ENCODE measurements around the gene SPP1.
"Not testable (repeated sequence)": the region's sequence is repeated elsewhere in the genome, so short reads cannot be mapped to it uniquely, and the experiment has no call there.

SPP1 gene

DNA sequence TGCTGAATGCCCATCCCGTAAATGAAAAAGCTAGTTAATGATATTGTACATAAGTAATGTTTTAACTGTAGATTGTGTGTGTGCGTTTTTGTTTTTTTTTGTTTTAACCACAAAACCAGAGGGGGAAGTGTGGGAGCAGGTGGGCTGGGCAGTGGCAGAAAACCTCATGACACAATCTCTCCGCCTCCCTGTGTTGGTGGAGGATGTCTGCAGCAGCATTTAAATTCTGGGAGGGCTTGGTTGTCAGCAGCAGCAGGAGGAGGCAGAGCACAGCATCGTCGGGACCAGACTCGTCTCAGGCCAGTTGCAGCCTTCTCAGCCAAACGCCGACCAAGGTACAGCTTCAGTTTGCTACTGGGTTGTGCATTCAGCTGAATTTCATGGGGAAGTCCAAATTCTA lies at the start of gene SPP1:
SPP1 (plus strand) TSS at position 249 of the 400 bp plus-strand sequence. CDS start 1,182 bp downstream, outside the sequence.
- peak; percentile 27 for DNase-seq (ENCODE audit: low spot score)

DNA sequence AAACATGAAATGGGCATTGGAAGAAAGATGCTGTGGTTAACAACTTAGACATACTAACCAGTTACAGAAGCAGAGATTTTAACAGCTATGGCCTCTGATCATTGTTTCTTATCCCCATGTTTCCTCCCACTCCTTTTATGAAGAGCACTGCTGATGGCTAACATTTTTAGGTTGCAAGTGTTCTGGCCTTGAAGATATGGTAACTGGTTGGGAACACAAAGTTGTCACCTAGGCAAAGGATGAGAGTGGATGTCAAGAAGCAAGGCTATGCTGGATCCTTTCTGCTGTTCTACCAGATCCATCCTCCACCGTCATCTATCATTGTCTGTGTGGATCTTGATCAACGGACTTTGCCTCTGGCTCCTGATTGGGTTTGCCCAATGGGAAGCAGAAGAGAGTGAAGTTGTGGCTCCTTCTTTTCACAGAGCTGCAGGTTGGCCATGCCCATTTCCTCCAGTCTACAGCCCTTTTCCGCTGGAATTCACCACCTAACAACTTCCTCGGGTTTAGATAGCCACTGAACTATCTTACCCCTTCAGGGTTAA lies 48.9 kb upstream of the SPP1 start:
- no peak for DNase-seq (ENCODE audit: low spot score)

DNA sequence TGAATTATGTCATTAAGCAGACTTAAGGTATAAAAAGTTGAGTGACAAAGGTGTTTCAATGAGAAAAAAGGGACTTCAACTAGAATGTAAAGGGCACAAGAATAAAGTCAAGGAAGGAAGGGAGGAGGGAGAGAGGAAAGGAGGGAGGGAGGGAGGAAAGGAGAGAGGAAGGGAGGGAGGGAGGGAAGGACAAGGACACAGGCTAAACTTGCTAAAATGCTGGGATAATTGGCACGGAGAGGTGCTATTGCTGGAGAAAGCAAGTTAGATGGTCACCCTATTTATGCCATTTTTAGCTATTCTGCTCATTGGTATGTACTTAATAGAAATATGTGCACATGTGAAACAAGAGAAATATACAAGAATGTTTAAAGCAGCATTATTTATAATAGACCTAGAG lies 44.9 kb upstream of the SPP1 start:
- DNase-seq (ENCODE audit: low spot score), result no peak

DNA sequence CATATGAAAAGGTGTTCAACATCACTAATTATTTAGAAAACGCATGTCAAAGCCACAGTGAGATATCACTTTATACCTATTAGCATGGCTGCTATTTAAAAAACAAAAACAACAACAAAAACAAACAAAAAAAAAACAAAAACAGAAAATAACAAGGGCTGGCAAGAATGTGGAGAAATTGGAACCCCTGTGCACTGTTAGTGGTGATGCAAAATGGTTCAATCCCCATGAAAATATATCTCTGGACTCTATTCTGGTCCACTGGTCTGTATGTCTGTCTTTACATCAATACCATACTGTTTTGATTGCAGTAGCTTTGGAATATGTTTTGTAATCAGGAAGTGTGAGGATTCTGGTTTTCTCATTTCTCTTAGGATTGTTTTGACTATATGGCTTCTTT lies 43.6 kb upstream of the SPP1 start:
- no peak for DNase-seq (ENCODE audit: low spot score)

DNA sequence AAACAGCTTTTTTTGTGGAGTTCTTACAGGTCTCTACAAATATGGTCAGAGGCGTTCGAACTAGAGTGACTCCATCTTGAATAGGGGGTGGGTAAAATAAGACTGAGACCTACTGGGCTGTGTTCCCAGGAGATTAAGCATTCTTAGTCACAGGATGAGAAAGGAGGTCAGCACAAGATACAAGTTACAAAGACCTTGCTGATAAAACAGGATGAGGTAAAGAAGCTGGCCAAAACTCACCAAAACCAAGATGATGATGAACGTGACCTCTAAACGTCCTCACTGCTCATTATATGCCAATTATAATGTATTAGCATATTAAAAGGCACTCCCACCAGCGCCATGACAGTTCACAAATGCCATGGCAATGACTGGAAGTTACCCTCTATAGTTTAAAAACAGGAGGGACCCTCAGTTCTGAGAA lies 42.8 kb upstream of the SPP1 start:
- no peak for DNase-seq (ENCODE audit: low spot score)

DNA sequence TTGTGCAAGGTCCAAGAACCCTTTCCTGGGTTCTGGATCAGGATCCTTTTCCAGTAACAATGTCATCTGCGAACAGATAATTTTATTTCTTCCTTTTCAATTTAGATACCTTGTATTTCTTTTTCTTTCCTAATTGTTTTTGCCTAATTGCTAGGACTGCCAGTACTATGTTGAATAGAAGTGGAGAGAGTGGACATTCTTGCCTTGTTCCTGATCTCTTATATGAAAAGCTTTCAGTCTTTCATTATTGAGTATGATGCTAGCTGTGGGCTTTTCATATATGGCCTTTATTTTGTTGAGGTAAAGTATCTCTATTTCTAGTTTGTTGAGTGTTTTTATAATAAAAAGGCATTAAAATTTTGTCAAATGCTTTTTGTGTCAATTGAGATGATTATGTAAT lies 42.2 kb upstream of the SPP1 start:
- no peak for DNase-seq (ENCODE audit: low spot score)

DNA sequence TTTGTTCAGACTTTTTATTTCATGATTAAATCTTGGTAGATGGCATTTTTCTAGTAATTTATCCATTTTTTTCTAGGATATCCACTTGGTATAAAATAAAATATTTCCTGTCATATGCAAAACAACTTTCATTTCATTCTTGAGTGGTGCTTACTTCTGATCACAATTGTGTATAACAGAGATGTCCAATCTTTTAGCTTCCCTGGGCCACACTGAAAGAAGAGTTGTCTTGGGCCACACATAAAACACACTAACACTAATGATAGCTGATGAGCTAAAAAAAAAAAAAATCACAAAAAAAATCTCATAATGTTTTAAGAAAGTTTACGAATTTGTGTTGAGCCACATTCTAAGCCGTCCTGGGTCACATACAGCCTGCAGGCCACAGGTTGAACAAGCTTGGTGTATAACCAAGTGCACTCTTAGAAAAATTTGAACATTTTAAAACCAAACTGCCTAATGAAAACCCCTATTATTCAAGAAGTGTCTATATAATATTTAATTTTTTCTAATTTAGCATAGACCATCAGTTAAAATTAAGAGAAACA lies 41.3 kb upstream of the SPP1 start:
- DNase-seq (ENCODE audit: low spot score), result no peak

DNA sequence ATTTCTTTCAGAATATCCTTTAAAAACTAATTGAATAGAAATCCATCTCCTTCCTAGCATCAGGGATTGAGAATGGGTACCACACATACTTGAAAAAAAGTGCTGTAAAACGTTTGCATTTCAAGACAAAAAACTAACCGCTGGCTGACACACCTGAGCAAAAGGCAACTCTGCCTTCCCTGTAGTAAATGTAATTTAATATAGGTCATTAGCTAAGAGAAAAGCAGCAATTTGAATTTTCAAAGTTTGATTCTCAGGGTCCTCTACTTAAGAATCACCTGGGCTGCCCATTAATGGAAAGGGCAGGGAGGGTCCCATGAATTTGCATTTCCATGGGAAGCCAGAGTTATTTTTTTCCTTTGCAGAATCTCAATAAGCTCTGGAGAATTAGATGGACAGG lies 40.5 kb upstream of the SPP1 start:
- no peak for DNase-seq (ENCODE audit: low spot score)

DNA sequence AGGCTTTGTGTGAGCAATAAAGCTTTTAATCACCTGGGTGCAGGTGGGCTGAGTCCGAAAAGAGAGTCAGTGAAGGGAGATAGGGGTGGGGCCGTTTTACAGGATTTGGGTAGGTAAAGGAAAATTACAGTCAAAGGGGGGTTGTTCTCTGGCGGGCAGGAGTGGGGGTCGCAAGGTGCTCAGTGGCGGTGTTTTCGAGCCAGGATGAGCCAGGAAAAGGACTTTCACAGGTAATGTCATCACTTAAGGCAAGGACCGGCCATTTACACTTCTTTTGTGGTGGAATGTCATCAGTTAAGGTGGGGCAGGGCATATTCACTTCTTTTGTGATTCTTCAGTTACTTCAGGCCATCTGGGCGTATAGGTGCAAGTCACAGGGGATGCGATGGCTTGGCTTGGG lies 39.6 kb upstream of the SPP1 start:
- DNase-seq (ENCODE audit: low spot score), result not testable (repeated sequence)

DNA sequence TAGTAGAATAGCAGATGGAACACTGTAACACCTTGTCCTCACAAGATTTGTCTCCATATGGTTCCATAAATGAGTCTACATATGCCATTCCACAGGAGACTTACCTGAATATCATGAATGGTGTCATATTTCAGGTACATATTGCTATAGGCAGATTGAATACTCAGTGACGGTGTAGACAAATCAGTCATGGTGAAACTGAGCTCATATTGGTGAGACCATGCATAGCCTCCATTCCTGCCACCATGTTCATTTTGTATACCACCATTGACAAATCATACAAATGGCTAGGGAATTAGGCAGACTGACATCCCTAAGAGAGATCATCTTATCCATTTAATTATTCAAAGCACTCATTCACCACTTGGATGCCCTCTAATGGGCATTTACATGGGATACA lies 38.0 kb upstream of the SPP1 start:
- no peak for DNase-seq (ENCODE audit: low spot score)

DNA sequence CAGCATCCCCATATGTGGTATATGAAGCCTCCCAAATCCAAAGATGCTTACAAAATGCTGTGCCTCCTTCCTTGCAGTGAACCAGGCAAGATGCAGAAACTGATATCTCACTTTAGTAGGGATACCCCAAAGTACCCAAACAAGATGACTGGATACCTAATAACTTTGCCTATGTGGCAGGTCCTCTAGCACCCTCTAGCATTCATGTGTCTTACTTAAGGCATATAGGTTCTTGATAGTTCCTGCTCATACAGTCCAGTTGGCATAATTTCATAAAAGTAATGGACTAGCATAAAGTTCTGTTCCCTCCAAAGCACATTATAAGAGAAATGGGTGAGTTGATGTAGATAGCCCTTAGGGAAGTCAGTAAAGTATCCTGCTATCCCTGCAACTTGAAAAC lies 36.8 kb upstream of the SPP1 start:
- no peak for DNase-seq (ENCODE audit: low spot score)

DNA sequence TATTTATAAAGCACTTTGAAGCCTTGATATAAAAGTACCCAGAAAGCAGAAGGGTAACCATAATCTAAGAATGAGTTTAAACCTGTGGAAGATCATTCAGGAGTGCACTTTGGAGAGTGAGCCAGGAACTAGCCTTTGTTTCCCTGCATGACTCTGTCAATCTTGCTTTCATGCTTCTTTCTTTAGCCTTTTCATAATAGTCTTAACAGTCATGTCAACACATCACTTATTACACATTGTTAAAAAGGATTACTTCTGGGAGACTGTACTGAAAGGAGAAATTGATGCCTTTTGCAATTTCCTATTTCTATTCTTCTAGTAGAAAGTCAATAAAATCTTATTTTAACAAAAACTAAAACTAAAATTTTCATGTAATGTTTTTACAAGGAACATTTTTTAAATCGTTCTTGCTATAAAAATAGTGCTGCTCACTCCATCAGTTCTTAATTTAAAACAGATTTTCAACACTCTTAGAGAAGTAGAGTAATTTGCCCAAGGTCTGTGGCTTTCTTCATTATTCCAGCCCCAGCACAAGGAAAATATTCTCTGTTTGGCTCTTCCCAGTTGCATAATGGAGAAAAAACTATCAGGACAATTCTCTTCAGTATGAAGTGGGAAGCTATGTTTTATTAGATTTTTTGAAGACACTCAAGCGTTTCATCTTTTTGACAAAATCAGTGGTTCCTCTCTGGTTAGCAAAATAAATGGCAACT lies 35.4 kb upstream of the SPP1 start:
- DNase-seq (ENCODE audit: low spot score), result peak; percentile 51

DNA sequence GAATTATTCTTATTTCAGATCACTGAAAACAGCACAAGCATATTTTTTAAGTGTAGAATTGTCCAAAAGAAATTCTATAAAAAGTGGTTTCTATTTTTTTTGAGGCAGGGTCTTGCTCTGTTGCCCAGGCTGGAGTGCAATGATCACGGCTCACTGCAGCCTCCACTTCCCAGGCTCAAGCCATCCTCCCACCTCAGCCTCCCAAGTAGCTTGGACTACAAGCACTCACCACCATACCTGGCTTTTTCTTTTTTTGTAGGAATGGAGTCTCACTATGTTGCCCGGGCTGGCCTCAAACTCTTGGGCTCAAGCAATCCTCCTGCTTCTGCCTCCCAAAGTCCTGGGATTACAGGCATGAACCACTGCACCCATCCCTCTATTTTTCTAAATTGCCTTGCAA lies 34.7 kb upstream of the SPP1 start:
- DNase-seq (ENCODE audit: low spot score), result not testable (repeated sequence)

DNA sequence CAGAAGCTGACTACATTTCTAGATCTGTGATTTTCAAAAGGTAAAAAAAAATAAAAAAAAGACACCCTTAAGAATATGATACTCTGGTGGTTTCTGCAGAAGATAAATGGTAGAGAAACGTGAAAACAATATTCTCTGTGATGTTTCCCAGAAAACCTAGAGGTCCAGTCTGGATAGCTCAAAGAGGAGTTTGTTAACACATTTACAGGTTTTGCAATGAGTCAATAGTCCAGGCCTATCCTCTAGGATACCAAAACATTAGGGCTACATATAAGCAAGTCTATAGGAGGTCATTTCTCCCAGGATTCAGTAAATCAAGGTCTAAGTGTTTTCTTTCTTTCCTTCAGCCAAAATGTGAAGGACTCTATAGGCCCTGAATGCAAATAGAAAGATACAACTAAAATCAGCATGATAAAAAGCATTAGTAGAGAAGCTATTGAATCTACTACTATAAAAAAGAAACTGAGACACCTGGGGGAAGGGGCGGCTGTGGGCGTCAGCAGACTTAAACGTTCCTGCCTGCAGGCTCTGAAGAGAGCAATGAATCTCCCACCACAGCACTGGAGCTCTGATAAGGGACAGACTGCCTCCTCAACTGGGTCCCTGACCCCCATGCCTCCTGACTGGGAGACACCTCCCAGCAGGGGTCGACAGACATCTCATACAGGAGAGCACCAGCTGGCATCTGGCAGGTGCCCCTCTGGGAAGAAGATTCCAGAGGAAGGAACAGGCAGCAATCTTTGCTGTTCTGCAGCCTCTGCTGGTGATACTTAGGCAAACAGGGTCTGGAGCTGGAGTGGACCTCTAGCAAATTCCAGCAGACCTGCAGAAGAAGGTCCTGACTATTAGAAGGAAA lies 33.7 kb upstream of the SPP1 start:
- DNase-seq (ENCODE audit: low spot score), result no peak

DNA sequence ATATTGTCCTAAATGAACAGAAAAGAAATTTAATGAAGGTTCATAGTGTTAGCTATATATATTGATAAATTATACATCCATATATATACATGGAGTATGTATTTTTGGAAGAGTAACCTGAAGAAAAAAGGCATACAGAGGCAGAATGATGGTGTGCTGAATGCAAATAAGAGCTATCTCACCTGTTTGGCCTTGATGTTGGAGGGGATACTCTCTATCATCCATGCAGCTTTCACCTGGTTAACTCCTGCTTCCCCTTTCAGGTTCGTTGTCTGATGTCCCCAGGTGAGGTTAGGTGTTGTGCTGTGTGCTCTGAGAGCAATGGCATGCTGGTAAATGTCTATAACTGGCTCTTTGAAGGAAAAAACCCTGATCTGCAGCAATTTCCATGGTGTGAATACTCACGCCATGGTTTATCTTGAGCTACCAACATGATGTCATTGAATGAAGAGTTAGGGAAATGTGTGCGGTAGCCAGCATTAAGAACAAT lies 31.8 kb upstream of the SPP1 start:
- no peak for DNase-seq (ENCODE audit: low spot score)

DNA sequence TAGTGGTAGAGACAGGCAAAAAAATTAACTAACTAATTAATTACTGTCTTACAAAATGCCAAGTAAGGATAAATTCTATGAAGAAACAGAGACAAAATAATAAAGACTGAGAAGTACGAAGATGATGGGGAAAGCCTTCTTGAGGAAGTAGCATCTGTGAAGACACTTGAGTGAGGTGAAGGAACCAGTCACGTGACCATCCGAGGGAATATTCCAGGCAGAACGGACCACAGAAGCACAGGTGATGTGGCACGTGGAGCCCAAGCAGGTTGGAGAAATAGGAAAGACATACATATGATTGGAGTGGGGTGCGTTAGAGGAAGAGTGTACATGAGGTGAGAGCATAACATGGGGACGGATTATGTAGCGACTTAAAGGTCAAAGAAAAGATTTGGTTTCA lies 30.5 kb upstream of the SPP1 start:
- no peak for DNase-seq (ENCODE audit: low spot score)

DNA sequence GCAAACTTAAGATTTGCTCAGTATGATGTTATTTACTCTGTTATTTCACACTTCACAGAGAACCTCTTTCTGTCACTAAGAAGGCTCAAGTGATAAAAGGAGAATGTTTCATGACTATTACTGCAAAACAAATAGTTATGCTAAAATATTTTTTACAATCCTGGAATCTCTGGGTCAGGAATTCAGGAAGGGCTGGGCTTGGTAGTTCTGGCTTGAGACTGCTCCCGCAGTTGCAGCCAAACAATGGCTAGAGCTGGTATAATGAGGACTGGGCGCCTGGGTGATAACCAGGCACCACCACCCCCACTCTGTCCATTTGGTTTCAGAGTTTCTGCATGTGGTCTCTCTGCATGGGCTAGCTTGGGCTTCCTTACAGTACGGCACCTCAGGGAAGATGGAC lies 28.7 kb upstream of the SPP1 start:
- no peak for DNase-seq (ENCODE audit: low spot score)

DNA sequence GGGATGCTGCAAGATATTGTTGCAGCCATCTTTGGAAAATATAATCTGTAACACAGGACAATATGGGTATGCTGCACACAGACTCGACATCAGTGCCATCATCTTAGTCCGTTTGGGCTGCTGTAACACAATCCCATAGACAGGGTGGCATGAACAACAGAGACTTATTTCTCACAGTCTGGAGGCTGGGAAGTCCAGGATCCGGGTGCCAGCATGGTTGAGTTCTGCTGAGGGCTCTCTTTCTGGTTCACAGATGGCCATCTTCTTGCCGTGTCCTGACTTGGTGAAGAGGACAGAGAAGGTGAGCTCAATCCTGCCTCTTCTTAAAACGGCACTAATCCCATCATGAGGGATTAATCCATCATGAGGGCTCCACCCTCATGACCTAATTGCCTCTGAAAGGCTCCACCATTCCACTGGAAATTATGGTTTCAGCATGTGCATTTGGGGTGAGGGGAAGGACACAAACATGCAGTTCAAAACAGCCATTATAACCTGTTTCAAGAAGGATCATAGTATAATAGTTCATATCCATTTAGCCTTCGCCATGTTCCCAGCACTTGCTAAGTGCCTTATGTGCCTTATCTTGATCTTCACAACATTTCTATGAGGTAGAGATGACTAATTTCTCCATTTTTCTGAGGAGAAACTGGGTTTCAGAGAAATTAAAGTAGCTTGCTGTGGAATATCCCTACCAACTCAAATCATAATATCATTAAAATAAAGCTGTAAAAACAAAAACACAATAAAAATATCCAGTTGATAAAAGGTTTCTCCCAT lies 27.9 kb upstream of the SPP1 start:
- no peak for DNase-seq (ENCODE audit: low spot score)

DNA sequence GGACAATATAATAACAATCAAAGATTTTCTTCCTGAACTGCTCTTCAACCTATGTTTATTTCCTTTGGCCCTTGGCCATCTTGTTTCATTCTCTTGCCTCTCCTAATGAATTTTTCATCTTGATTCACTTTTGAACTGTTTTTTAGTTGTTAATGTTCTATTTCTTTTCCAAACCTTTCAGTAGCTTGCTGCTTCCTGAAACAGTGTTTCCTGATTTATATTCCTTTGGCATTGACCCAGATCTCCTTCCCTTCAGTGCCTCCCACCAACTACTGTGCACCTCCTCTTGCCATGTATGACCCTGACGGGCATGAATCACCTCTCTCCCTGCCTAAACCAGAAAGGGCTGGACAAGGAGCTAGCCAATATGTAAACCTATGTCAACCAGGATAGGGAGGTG lies 25.6 kb upstream of the SPP1 start:
- no peak for DNase-seq (ENCODE audit: low spot score)

DNA sequence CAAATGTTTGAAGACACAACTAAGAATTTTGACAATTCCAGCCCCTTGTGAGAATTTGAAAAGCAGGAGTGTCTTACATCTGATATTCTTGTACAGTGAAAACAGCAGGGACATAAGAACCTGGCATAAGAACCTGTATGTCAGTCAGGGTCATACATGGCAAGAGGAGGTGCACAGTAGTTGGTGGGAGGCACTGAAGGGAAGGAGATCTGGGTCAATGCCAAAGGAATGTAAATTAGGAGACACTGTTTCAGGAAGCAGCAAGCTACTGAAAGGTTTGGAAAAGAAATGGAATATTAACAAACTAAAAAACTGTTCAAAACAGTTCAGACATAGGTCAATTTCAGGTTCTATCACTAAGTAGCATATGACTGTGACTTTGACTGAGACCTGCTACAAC lies 25.0 kb upstream of the SPP1 start:
- no peak for DNase-seq (ENCODE audit: low spot score)

DNA sequence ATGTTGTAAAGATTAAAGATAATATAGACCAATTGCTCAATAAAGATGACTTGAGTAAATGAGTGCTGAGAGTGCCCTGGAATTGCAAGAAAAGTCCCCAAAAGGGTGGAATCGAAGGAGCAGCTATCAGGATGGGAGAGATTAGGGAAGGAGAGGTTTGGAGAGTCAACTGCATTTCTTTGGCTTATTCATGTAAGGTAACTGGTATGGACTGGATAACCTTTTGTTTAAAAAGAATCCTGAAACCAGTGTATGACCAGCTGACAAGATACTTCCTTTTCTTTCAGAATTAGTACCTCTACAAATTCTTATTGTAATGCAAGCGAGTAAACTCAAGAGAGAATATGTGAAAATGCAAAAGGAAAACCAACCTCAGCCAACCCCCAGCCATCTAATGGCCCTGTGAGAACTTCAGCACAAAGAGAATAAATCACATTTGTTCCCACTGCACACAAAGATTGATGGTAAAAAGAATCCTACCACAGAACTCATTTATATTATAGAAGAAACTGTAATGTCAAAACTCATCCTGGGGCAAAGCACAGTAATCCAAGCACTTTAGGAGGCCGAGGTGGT lies 24.5 kb upstream of the SPP1 start:
- DNase-seq (ENCODE audit: low spot score), result no peak

DNA sequence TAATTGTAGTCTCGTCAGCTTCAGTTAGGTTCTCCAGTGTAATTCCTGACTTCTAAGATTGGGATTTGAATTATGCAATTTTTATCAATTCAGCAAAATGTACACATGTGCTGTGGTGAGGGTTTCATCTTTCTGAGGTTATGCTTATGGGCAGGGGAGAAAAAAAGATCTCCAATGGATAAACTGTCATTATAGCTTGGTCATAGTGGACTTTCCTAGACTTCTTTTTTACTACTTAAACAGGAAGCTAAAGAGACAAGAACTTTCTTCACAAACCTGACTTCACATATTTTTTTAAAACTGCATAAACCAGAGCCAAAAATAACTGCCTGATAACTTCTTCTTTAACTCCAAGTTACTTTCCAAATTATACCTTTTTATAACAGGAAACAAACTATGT lies 21.7 kb upstream of the SPP1 start:
- DNase-seq (ENCODE audit: low spot score), result no peak
